Endothelial cell of umbilical vein (primary cell): Measurements from ENCODE around the gene RAB11FIP3. TPM values are rescaled to one million over a fixed set of nuclear protein-coding genes. Genes with fewer than 3 reads are reported as not detected.

Experiments used
- BruUV-seq: library from RNA; stranded (reverse); fragments of 400-500 nt; replicated peaks from 2 replicates; lab custom pipeline; 2021; lab: Mats Ljungman, UMichigan
- CTCF ChIA-PET: fragments of 300-600, 350-600 bp; sonication (Branson Sonifier 250); formaldehyde crosslinking; loops from one replicate; lab custom pipeline; 2021; ENCODE audit warnings: antibody characterized with exemption, inconsistent platforms; lab: Charles Lee
- POLR2A ChIA-PET: fragments of 300-600, 350-600 bp; sonication (Branson Sonifier 250); formaldehyde crosslinking; loops from one replicate; lab custom pipeline; 2021; ENCODE audit warnings: antibody characterized with exemption, inconsistent platforms; lab: Charles Lee
- DNase-seq: peaks from one replicate; pipeline ENCODE4 v3.0.0-alpha.2; 2011; ENCODE audit warnings: low read depth, low spot score
- FAIRE-seq: peaks from 2 replicates; lab custom pipeline; 2011; peaks lifted over from hg19 to GRCh38; lab: Jason Lieb, UNC
- H2AFZ ChIP-seq: 2 replicates; pipeline ENCODE4 v1.6.0; 2012; ENCODE audit warnings: low read depth, low read length, control low read depth, inconsistent platforms
- H3K27ac ChIP-seq: 2 replicates; pipeline ENCODE4 v1.5.1; 2011; ENCODE audit warnings: low read depth, mild to moderate bottlenecking, control low read depth, low read length, moderate library complexity; ENCODE audit not compliant: insufficient read depth
- H3K27me3 ChIP-seq, 2 experiments: 2 replicates each; pipeline versions ENCODE4 v1.6.0 to v1.6.1; 2011; ENCODE audit warnings: low read length in 2 of 2, mixed read lengths in 1 of 2; ENCODE audit not compliant: control insufficient read depth in 2 of 2, insufficient read depth in 2 of 2
- H3K36me3 ChIP-seq, 2 experiments: 2 replicates in 1 of 2; 3 replicates in 1 of 2; pipeline ENCODE4 v1.5.1; 2011; ENCODE audit warnings: low read length in 2 of 2, mild to moderate bottlenecking in 1 of 2, moderate library complexity in 1 of 2; ENCODE audit not compliant: control insufficient read depth in 2 of 2, insufficient read depth in 2 of 2; ENCODE audit errors: extremely low read depth in 1 of 2
- H3K4me1 ChIP-seq: 3 replicates; pipeline ENCODE4 v1.5.1; 2011; ENCODE audit warnings: mild to moderate bottlenecking, low read length; ENCODE audit not compliant: control insufficient read depth, insufficient read depth; ENCODE audit errors: extremely low read depth
- H3K4me2 ChIP-seq: 2 replicates; pipeline ENCODE4 v1.6.1; 2011; ENCODE audit warnings: low read length, control low read depth, mixed read lengths; ENCODE audit not compliant: insufficient read depth
- H3K4me3 ChIP-seq, 3 experiments: fragments of 200-600 bp in 1 of 3; sonication (generic), shearing (Covaris generic) in 1 of 3; replicated peaks in 1 of 3; 2 replicates each; pipeline ENCODE4 v1.5.1; 2011 to 2016; ENCODE audit warnings: control low read depth in 3 of 3, low read length in 3 of 3, mild to moderate bottlenecking in 2 of 3, inconsistent platforms in 1 of 3, low read depth in 1 of 3, moderate library complexity in 1 of 3; ENCODE audit not compliant: insufficient read depth in 1 of 3
- H3K79me2 ChIP-seq: 2 replicates; pipeline ENCODE4 v1.6.0; 2012; ENCODE audit warnings: low read length, inconsistent platforms; ENCODE audit not compliant: control insufficient read depth, insufficient read depth
- H3K9ac ChIP-seq: replicated peaks from 2 replicates; pipeline ENCODE3; 2011; ENCODE audit warnings: low read length, control low read depth; ENCODE audit not compliant: insufficient read depth; ENCODE audit errors: extremely low read depth
- H3K9me1 ChIP-seq: replicated peaks from 3 replicates; pipeline ENCODE4 v1.6.0; 2011; ENCODE audit warnings: mild to moderate bottlenecking, low read length; ENCODE audit not compliant: control insufficient read depth, insufficient read depth; ENCODE audit errors: extremely low read depth
- H3K9me3 ChIP-seq: replicated peaks from 2 replicates; pipeline ENCODE4 v1.5.1; 2012; ENCODE audit warnings: low read length, inconsistent platforms; ENCODE audit not compliant: control insufficient read depth, insufficient read depth
- H4K20me1 ChIP-seq: replicated peaks from 2 replicates; pipeline ENCODE3; 2011; ENCODE audit warnings: mild to moderate bottlenecking, low read length; ENCODE audit not compliant: control insufficient read depth, insufficient read depth; ENCODE audit errors: extremely low read depth
- CTCF ChIP-seq, 2 donors: IDR thresholded peaks; 1 replicate in 1 of 2; 2 replicates in 1 of 2; pipeline ENCODE4 v1.5.1; 2011; ENCODE audit warnings: low read length in 2 of 2, mild to moderate bottlenecking in 2 of 2, moderate library complexity in 2 of 2, control low read depth in 1 of 2, inconsistent platforms in 1 of 2, low read depth in 1 of 2; ENCODE audit not compliant: insufficient read depth in 1 of 2; ENCODE audit errors: extremely low read depth in 1 of 2
- EZH2 ChIP-seq: IDR thresholded peaks from 2 replicates; pipeline ENCODE4 v1.6.1; 2012; ENCODE audit warnings: borderline replicate concordance, low read depth, mild to moderate bottlenecking, moderate library complexity, low read length, inconsistent platforms; ENCODE audit not compliant: severe bottlenecking
- FOS ChIP-seq: IDR thresholded peaks from 2 replicates; pipeline ENCODE4 v1.6.1; 2011; ENCODE audit warnings: mild to moderate bottlenecking, low read length, moderate library complexity, borderline replicate concordance; ENCODE audit not compliant: insufficient read depth
- GATA2 ChIP-seq: IDR thresholded peaks from 2 replicates; pipeline ENCODE4 v1.7.0; 2011; ENCODE audit warnings: low read depth, mild to moderate bottlenecking, moderate library complexity, mixed read lengths, low read length; ENCODE audit not compliant: insufficient read length, insufficient read depth
- JUN ChIP-seq: IDR thresholded peaks from 2 replicates; pipeline ENCODE4 v1.6.1; 2011; ENCODE audit warnings: borderline replicate concordance, low read depth; ENCODE audit not compliant: insufficient read length, insufficient read depth
- MAX ChIP-seq: IDR thresholded peaks from 2 replicates; pipeline ENCODE4 v1.6.1; 2011; ENCODE audit not compliant: insufficient read depth, insufficient read length
- MYC ChIP-seq: IDR thresholded peaks from one replicate; pipeline ENCODE4 v1.6.1; 2011; ENCODE audit warnings: mild to moderate bottlenecking, low read depth, low read length
- POLR2A ChIP-seq: IDR thresholded peaks from 2 replicates; pipeline ENCODE4 v1.6.1; 2012; ENCODE audit warnings: low read depth, mild to moderate bottlenecking, control low read depth, low read length
- POLR2AphosphoS5 ChIP-seq: IDR thresholded peaks from 2 replicates; pipeline ENCODE4 v1.6.1; 2012; ENCODE audit warnings: low read depth, mild to moderate bottlenecking, control low read depth, low read length, moderate library complexity; ENCODE audit not compliant: insufficient read depth
- dilution Hi-C: fragments of 300-500 bp; cut with MboI; formaldehyde crosslinking; loops from one replicate; pipeline ENCODE4 v1.15.0; 2019; ENCODE audit warnings: low sequenced_read_pairs; ENCODE audit not compliant: extremely low pct_ligation_motif_present
- intact Hi-C: fragments of 100-400 bp; cut with micrococcal nuclease; formaldehyde crosslinking; loops from one replicate; pipeline ENCODE4 v1.10.0; 2022
- polyA plus RNA-seq, 4 experiments: library from polyadenylated mRNA; depleted of rRNA in 3 of 4; stranded (reverse) in 3 of 4; unstranded in 1 of 4; fragments of >200 nt; gene quantifications; 2 replicates each; pipeline versions ENCODE4 v1.2.1 to v1.2.3, GENCODE V29; 2011 to 2012; ENCODE audit warnings: missing spikeins in 1 of 4
- total RNA-seq: library from RNA; stranded (reverse); gene quantifications from 2 replicates; pipeline ENCODE4 v1.2.3, GENCODE V29; 2021

RAB11FIP3 gene
- total and polyA plus RNA-seq, 2 donors (not counting 3 experiments of a cell fraction or from before 2014, with no cell fraction given), result 20.5 to 75.9 TPM

- Histone ChIP-seq H3K4me3 (peak overlapping the region; percentile 40 to 81 (median 77)), H3K27ac (peak overlapping the region; percentile 94), H4K20me1 (peaks cover 6% of the 10 kb centered on the region), H3K9ac (peak overlapping the region; percentile 50), H2AFZ (no peak overlapping the region), H3K9me1 (no peaks in the 10 kb centered on the region), H3K4me1 (peaks cover 27% of the 10 kb centered on the region), H3K79me2 (peaks cover 49% of the 10 kb centered on the region), H3K36me3 (no peaks in the 10 kb centered on the region), H3K27me3 (no peaks in the 10 kb centered on the region), H3K4me2 (peak overlapping the region; percentile 96), H3K9me3 (no peaks in the 10 kb centered on the region)
- ChIA-PET POLR2A (no interaction called here), CTCF (interaction anchor here (1.1 to 3.6 kb wide), 3 partner anchors 61 to 151 kb away, joined by 3 to 19 read pairs (median 5); no protein-coding TSS in a partner anchor)
- TF ChIP-seq GATA2 (no peak), POLR2AphosphoS5 (no peak)
- peak; percentile 16 for DNase-seq
- FAIRE-seq, result no peak
- no TSS peak for BruUV-seq
- dilution Hi-C loops, result no loop called here
- intact Hi-C loops, result loop anchor here (5.0 kb wide), 2 partner anchors 51 to 71 kb away; no protein-coding TSS in a partner anchor
These were observed 861 bp downstream of the RAB11FIP3 start for GRCh38 chr16:426115-426905.

- FAIRE-seq (peak; percentile 65), DNase-seq (no peak)
- H3K79me2 ChIP-seq, result peaks cover 51% of the 10 kb centered on the region
- no peaks in the 10 kb centered on the region for H3K9me1 ChIP-seq
- H2AFZ ChIP-seq, result no peak overlapping the region
- peaks cover 27% of the 10 kb centered on the region for H3K4me1 ChIP-seq
- ChIA-PET CTCF (interaction anchor here (1.4 to 3.6 kb wide), 2 partner anchors 61 to 68 kb away, joined by 5 to 19 read pairs; no protein-coding TSS in a partner anchor), POLR2A (no interaction called here)
- H3K4me2 ChIP-seq, result peak overlapping the region; percentile 96
- peaks cover 6% of the 10 kb centered on the region for H4K20me1 ChIP-seq
- H3K9ac ChIP-seq, result peak overlapping the region; percentile 50
- peak overlapping the region; percentile 40 to 81 (median 77) for H3K4me3 ChIP-seq
- peak overlapping the region; percentile 21 for H3K27ac ChIP-seq
- H3K27me3 ChIP-seq, result no peaks in the 10 kb centered on the region
- no peaks in the 10 kb centered on the region for H3K36me3 ChIP-seq
- intact Hi-C loops, result loop anchor here (5.0 kb wide), 2 partner anchors 50 to 70 kb away; no protein-coding TSS in a partner anchor
- dilution Hi-C loops, result no loop called here
- BruUV-seq, result no TSS peak
- TF ChIP-seq JUN (no peak), GATA2 (no peak), FOS (no peak), MYC (no peak), POLR2AphosphoS5 (no peak), CTCF (IDR thresholded peaks at IDR 0.05; ENCODE audit: extremely low read depth in 1 of 2, insufficient read depth in 1 of 2, low read depth in 1 of 2, low read length in 2 of 2) (no peak), POLR2A (no peak), EZH2 (no peak), MAX (no peak)
- no peaks in the 10 kb centered on the region for H3K9me3 ChIP-seq
These were observed 1.4 kb downstream of the RAB11FIP3 start for GRCh38 chr16:426906-427249.
